Left lung (tissue), 10 donors: ENCODE results near the gene G6PC1. TPM values are rescaled to one million over a fixed set of nuclear protein-coding genes. Genes with fewer than 3 reads are reported as not detected.
"Not testable (repeated sequence)": the region's sequence is repeated elsewhere in the genome, so short reads cannot be mapped to it uniquely, and the experiment has no call there.

Source experiments
- ATAC-seq: fragments of 200-7000 bp; cut with Tn5 transposase; one replicate; pipeline ENCODE4 v1.9.1; 2020; ENCODE audit warnings: moderate library complexity
- DNase-seq, 4 donors: peaks; one replicate each; pipeline ENCODE4 v3.0.0-alpha.2; 2013 to 2020
- H3K27ac ChIP-seq, 2 donors: fragments of 200-600 bp; sonication (generic) in 1 of 2; one replicate each; pipeline versions ENCODE4 v1.5.0 to v1.8.0; 2020 to 2021
- H3K27me3 ChIP-seq, 2 donors: fragments of 200-600 bp; sonication (generic) in 1 of 2; one replicate each; pipeline versions ENCODE4 v1.5.0 to v1.8.0; 2020 to 2021
- H3K36me3 ChIP-seq, 2 donors: fragments of 200-600 bp; sonication (generic) in 1 of 2; one replicate each; pipeline versions ENCODE4 v1.5.0 to v1.8.0; 2020 to 2021
- H3K4me1 ChIP-seq, 2 donors: fragments of 200-600 bp; one replicate each; pipeline ENCODE4 v1.8.0; 2021
- H3K4me3 ChIP-seq, 2 donors: fragments of 200-600 bp; sonication (generic) in 1 of 2; one replicate each; pipeline versions ENCODE4 v1.5.0 to v1.8.0; 2020 to 2021; ENCODE audit warnings: mild to moderate bottlenecking in 1 of 2
- H3K9me3 ChIP-seq, 2 donors: fragments of 200-600 bp; sonication (generic) in 1 of 2; one replicate each; pipeline versions ENCODE4 v1.5.0 to v1.8.0; 2020 to 2021
- CTCF ChIP-seq, 2 donors: fragments of 200-600 bp; sonication (generic) in 1 of 2; IDR thresholded peaks; one replicate each; pipeline versions ENCODE4 v1.5.0 to v1.8.0; 2021; ENCODE audit warnings: antibody characterized with exemption in 2 of 2
- intact Hi-C, 2 donors: fragments of 100-400 bp; cut with DNase I; formaldehyde crosslinking; loops; one replicate each; pipeline versions ENCODE4 v1.11.2 to v1.14.2; 2022
- polyA plus RNA-seq, 6 donors: library from polyadenylated mRNA; unstranded; fragments of 120-200 nt; gene quantifications; one replicate each; pipeline ENCODE4 v1.2.1, GENCODE V29; 2013; ENCODE audit not compliant: insufficient read length in 6 of 6
- total RNA-seq, 2 donors: library from RNA; stranded (reverse); fragmentation: NEBNext Ultra II Directional; extraction: Animal tissue kit (Norgen Biotek cat#: 25700); gene quantifications; one replicate each; pipeline ENCODE4 v1.2.1, GENCODE V29; 2021
- donor health status: DM: no; HTN: yes; CAD: no.
- donor health status: DM: no; HTN: no; CAD: no.

The G6PC1 gene
- total and polyA plus RNA-seq, 8 donors = 0.06 to 0.17 (median 0.10) TPM; not detected in 5

- ATAC-seq (no peak), DNase-seq (no peak)
- Histone ChIP-seq H3K9me3 (no peaks in the 10 kb centered on the region), H3K4me3 (no peak overlapping the region), H3K4me1 (no peaks in the 10 kb centered on the region), H3K27me3 (no peaks in the 10 kb centered on the region), H3K27ac (no peak overlapping the region), H3K36me3 (no peaks in the 10 kb centered on the region)
- intact Hi-C loops = no loop called here
- no peak for TF ChIP-seq CTCF (IDR thresholded peaks at IDR 0.05)
These were observed 22.3 kb upstream of the G6PC1 start for GRCh38 chr17:42878123-42878880.

- H3K9me3 ChIP-seq = no peaks in the 10 kb centered on the region
- no peak for ATAC-seq
- no peaks in the 10 kb centered on the region for H3K36me3 ChIP-seq
- H3K4me3 ChIP-seq = no peak overlapping the region
- H3K27ac ChIP-seq = no peak overlapping the region
- DNase-seq = no peak
- H3K4me1 ChIP-seq = no peaks in the 10 kb centered on the region
- TF ChIP-seq CTCF (IDR thresholded peaks at IDR 0.05) = no peak
- H3K27me3 ChIP-seq = no peaks in the 10 kb centered on the region
- intact Hi-C loops = no loop called here
These were observed 21.5 kb upstream of the G6PC1 start for GRCh38 chr17:42878924-42879595.

DNA sequence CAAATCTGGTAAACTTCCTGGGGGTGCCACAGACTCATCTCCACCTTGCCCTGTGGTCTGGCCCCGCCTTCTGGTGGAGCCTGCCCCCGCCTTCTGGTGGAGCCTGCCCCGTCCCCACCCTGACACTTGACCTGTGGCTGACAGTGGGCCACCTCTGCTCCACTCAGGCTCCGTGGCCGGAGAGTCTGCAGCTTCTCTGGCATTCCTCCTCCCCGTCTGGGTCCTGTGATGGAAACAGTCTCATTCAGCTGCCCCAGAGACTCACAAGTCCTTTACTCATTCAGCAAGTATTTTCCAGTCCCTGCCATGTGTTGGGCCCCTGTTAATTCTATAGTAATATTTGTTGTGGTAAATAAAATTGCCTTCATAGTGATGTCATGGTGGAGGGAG is 21.0 kb upstream of the G6PC1 start:
- Histone ChIP-seq H3K36me3 (no peaks in the 10 kb centered on the region), H3K27ac (no peak overlapping the region), H3K4me1 (no peaks in the 10 kb centered on the region), H3K4me3 (no peak overlapping the region), H3K27me3 (no peaks in the 10 kb centered on the region), H3K9me3 (no peaks in the 10 kb centered on the region)
- DNase-seq (no peak), ATAC-seq (no peak)
- TF ChIP-seq CTCF (IDR thresholded peaks at IDR 0.05) = no peak
- intact Hi-C loops = no loop called here

GRCh38 chr17:42880776-42881310 is 19.8 kb upstream of the G6PC1 start:
- DNase-seq (no peak), ATAC-seq (no peak)
- H3K4me1 ChIP-seq = peaks cover 0 to 6% of the 10 kb centered on the region in 2 donors
- H3K27me3 ChIP-seq = no peaks in the 10 kb centered on the region
- intact Hi-C loops = no loop called here
- no peaks in the 10 kb centered on the region for H3K36me3 ChIP-seq
- no peak overlapping the region for H3K4me3 ChIP-seq
- no peak for TF ChIP-seq CTCF (IDR thresholded peaks at IDR 0.05)
- no peaks in the 10 kb centered on the region for H3K9me3 ChIP-seq
- no peak overlapping the region for H3K27ac ChIP-seq

- H3K4me3 ChIP-seq, H3K27me3 ChIP-seq, intact Hi-C loops, H3K27ac ChIP-seq, H3K9me3 ChIP-seq, DNase-seq, H3K36me3 ChIP-seq: not testable (repeated sequence)
- H3K4me1 ChIP-seq = peaks cover 0 to 15% of the 10 kb centered on the region in 2 donors
- ATAC-seq = peak; percentile 66
These were observed 18.9 kb upstream of the G6PC1 start for GRCh38 chr17:42881706-42882105.
